GM12872 (cell line): ENCODE results near the gene RNASE11.

Experiments used
- CTCF ChIP-seq: IDR thresholded peaks from 3 replicates; pipeline ENCODE4 v1.5.1; 2011; ENCODE audit warnings: low read depth, mild to moderate bottlenecking, low read length, moderate library complexity; ENCODE audit not compliant: insufficient read depth

Gene RNASE11

GRCh38 chr14:20550926-20551325 lies 36.9 kb downstream of the RNASE11 start:
- TF ChIP-seq CTCF, result no peak

- no peak for TF ChIP-seq CTCF
These were observed 39.2 kb downstream of the RNASE11 start for GRCh38 chr14:20548414-20549158.

- no peak for TF ChIP-seq CTCF
These were observed 40.9 kb downstream of the RNASE11 start for GRCh38 chr14:20546877-20547276.

- no peak for TF ChIP-seq CTCF
These were observed 47.9 kb downstream of the RNASE11 start for GRCh38 chr14:20539906-20540305.
